Muscle of leg (tissue), 11 donors: ENCODE data around the gene GALNT1. TPM values are rescaled to one million over a fixed set of nuclear protein-coding genes. Genes with fewer than 3 reads are reported as not detected.

ENCODE experiments used
- DNase-seq: peaks from one replicate; pipeline ENCODE4 v3.0.0; 2013
- H3K27ac ChIP-seq: one replicate; pipeline ENCODE4 v1.5.1; 2013; ENCODE audit warnings: mild to moderate bottlenecking, low read length, control low read depth
- H3K27me3 ChIP-seq: one replicate; pipeline ENCODE4 v1.6.1; 2013; ENCODE audit warnings: low read length; ENCODE audit not compliant: control insufficient read depth, insufficient read depth
- H3K36me3 ChIP-seq: one replicate; pipeline ENCODE4 v1.6.1; 2013; ENCODE audit warnings: low read length; ENCODE audit not compliant: control insufficient read depth, insufficient read depth
- H3K4me1 ChIP-seq: one replicate; pipeline ENCODE4 v1.6.1; 2013; ENCODE audit warnings: low read length; ENCODE audit not compliant: control insufficient read depth, insufficient read depth
- H3K4me3 ChIP-seq: one replicate; pipeline ENCODE4 v1.5.1; 2013; ENCODE audit warnings: low read length, control low read depth
- H3K9me3 ChIP-seq: replicated peaks from 2 replicates; pipeline ENCODE4 v1.6.1; 2013; ENCODE audit warnings: low read depth, low read length; ENCODE audit not compliant: control insufficient read depth
- WGBS: methylation state at CpG from one replicate; pipeline ENCODE4 v1.1.5; 2013; ENCODE audit warnings: missing lambda C conversion rate; ENCODE audit not compliant: insufficient coverage; 5-methylcytosine and 5-hydroxymethylcytosine counted together
- polyA plus RNA-seq, 8 donors: library from polyadenylated mRNA; unstranded; fragments of 120-200 nt; gene quantifications; one replicate each; pipeline versions ENCODE4 v1.2.1 to v1.2.3, GENCODE V29; 2013; ENCODE audit warnings: inconsistent platforms in 1 of 8, low replicate concordance in 1 of 8; ENCODE audit not compliant: insufficient read length in 8 of 8, insufficient read depth in 1 of 8
- total RNA-seq: library from RNA; stranded (reverse); fragments of 120-200 nt; gene quantifications from one replicate; pipeline ENCODE4 v1.2.4, GENCODE V29; 2013

Gene GALNT1
- total and polyA plus RNA-seq, 9 donors = 61.7 to 96.6 (median 77.2) TPM

DNA sequence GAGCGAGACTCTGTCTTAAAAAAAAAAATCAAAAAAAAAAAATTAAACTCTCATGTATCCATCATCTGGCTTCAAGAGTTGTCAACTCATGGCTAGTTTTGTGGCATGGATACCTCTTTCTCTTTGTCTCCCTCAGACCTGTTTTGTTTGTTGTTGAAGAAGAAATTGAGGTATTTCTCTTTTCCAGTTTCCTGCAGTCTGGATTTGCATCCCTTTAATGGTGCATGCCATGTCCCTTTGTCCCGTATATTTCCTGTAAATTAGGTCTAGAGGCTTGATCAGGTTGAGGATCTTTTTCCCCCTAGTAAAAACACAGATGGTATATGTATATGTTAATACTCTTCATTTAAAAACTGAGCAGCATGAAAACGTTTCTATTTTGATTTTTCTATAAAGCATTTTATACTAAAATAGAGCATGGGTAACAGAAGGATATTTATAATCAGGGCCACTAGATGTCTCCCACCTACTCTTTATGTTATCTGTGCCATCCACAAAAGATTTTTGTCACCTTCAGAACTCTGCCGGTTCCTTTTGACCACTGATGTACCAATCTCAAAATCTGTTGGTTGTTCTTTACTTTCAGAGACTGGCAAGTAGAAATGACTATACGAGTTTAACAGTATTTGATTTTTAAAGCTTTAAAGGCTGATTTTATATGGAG, 80.1 kb downstream of the GALNT1 start:
- no peaks in the 10 kb centered on the region for H3K4me1 ChIP-seq
- peaks cover 5% of the 10 kb centered on the region for H3K36me3 ChIP-seq
- no CpG with 5 or more reads among the region's 5 CpGs for WGBS
- no peaks in the 10 kb centered on the region for H3K27me3 ChIP-seq
- peak; percentile 16 for DNase-seq
- no peak overlapping the region for H3K27ac ChIP-seq
- no peak overlapping the region for H3K4me3 ChIP-seq
- H3K9me3 ChIP-seq = no peaks in the 10 kb centered on the region

DNA sequence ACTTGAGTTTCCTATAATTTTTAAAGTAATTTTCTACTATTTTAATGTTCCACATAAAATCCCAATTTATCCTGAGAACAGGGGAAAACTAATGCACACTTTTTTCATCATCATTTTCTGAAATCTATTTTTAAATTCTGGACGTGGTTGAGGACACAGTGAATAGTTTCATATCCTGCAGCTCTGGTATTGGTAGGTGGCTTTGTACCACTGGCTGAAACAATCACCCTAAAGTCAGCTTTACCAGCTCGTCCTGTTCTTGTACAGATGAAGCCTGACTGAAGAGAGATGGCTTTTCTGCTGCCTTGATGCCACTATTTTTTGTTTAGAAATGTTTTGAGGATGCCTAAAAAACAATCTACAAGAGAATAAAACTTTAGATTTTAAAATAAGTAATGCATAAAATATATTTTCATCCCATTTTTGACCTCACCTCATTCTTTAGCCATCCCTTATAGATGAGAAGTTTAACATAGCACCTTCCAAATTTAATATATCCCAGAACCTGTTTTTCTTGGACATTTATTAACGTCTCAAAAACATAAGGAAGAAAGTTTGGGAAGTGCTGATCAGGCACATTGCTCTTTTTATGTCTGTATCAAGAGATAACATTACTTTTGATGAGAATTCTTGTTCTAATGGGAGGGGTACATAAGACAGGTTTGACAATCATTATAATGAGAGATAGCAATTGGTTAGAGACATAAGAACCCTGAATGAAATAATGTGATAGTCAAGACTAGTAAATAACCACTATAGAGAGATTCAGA, 80.9 kb downstream of the GALNT1 start:
- no peak for DNase-seq
- no peaks in the 10 kb centered on the region for H3K27me3 ChIP-seq
- H3K4me3 ChIP-seq = no peak overlapping the region
- H3K36me3 ChIP-seq = peaks cover 6% of the 10 kb centered on the region
- H3K27ac ChIP-seq = no peak overlapping the region
- H3K9me3 ChIP-seq = no peaks in the 10 kb centered on the region
- no CpG with 5 or more reads among the region's 3 CpGs for WGBS
- H3K4me1 ChIP-seq = no peaks in the 10 kb centered on the region

DNA sequence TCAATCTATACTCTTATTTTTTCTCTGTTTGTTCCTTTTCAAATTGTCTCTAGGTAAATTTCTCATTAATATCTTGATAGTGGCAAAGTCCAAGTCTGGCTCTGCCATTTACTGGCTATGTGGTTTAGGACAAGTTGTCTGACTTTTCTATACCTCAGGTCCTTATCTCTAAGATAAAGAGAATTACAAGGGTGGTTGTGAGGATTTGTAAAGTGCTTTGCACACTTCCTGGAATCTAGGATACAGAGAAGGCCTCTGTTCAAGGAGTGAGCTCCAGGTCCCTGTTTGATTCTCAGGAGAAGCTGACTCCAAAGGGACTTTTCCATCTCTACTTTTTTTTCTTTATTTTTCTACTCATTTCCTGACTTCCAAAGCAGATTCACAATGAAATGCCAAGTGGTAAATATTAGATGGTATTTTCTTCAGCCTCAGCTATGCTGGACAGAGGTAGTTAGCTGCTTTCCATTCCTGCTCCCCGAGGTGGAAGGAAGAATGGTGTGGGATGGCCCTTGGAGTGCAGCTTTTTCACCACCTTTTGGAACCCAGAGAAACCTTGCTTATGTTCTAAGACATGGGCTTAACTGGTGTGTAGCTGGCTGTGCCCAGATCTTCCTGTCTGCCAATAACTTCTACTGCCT, 90.5 kb downstream of the GALNT1 start:
- no peak for DNase-seq
- Histone ChIP-seq H3K27me3 (no peaks in the 10 kb centered on the region), H3K4me3 (no peak overlapping the region), H3K27ac (no peak overlapping the region), H3K36me3 (peaks cover 4% of the 10 kb centered on the region), H3K4me1 (no peaks in the 10 kb centered on the region), H3K9me3 (no peaks in the 10 kb centered on the region)
- WGBS = no CpG with 5 or more reads among the region's 1 CpG

DNA sequence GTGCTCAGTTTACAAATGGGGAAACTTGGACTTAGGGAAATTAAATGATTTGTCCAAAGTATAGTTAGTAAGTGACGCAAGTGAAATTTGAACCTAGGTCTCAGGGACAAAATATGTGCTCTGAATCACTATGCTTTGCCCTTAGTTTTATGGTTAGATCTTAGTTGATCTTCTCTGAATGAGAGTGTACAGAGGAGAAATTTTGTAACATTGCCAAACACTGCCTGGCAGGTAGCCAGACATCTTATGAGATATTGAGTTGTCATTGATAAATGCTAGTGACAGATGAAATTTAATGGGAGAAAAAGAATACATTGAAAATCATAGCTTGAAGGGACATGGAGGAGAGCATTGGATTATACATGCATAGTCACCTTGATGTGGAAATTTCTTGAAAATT, 91.4 kb downstream of the GALNT1 start:
- WGBS = 91% methylated on average over 1 of the region's 1 CpG
- Histone ChIP-seq H3K27me3 (no peaks in the 10 kb centered on the region), H3K4me3 (no peak overlapping the region), H3K36me3 (peaks cover 3% of the 10 kb centered on the region), H3K9me3 (no peaks in the 10 kb centered on the region), H3K27ac (no peak overlapping the region), H3K4me1 (no peaks in the 10 kb centered on the region)
- DNase-seq = no peak

DNA sequence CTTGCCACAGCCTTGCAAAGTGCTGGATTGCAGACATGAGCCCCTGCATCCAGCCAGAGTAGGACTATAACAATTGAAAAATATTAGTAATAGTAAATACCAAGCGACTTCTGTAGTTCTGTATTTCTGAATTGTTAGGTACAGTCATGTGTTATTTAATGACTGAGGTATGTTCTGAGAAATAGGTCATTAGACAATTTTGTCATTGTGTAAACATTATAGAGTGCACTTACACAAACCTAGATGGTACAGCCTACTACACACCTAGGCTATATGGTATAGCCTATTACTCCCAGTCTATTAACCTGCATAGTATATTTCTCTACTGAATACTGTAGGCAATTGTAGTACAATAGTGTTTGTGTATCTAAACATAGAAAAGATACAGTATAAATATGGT, 92.1 kb downstream of the GALNT1 start:
- Histone ChIP-seq H3K4me1 (no peaks in the 10 kb centered on the region), H3K27me3 (no peaks in the 10 kb centered on the region), H3K4me3 (no peak overlapping the region), H3K36me3 (peaks cover 3% of the 10 kb centered on the region), H3K27ac (no peak overlapping the region), H3K9me3 (no peaks in the 10 kb centered on the region)
- WGBS = no CpG with 5 or more reads among the region's 1 CpG
- no peak for DNase-seq

DNA sequence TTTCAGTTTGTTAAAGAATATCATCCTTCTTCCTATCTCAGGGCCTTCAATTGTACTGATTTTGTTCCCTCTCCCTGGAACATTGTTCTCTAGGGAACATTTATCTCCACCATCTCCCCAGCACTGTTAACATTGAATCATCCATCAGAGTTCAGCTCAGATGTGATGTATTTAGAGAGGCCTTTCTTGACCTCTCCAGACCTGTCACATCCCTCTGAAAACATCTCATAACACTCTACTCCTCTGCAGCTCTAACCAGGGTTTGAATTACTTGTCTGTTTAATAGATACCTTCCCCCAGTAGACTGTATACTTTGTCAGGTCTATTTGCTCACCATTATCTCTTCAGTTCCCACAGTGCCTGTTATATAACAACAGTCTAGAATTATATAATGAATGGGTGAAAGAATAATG, 98.6 kb downstream of the GALNT1 start:
- H3K4me3 ChIP-seq = no peak overlapping the region
- no peak for DNase-seq
- H3K27ac ChIP-seq = no peak overlapping the region
- H3K9me3 ChIP-seq = no peaks in the 10 kb centered on the region
- no peaks in the 10 kb centered on the region for H3K27me3 ChIP-seq
- H3K4me1 ChIP-seq = no peaks in the 10 kb centered on the region
- peaks cover 6% of the 10 kb centered on the region for H3K36me3 ChIP-seq

DNA sequence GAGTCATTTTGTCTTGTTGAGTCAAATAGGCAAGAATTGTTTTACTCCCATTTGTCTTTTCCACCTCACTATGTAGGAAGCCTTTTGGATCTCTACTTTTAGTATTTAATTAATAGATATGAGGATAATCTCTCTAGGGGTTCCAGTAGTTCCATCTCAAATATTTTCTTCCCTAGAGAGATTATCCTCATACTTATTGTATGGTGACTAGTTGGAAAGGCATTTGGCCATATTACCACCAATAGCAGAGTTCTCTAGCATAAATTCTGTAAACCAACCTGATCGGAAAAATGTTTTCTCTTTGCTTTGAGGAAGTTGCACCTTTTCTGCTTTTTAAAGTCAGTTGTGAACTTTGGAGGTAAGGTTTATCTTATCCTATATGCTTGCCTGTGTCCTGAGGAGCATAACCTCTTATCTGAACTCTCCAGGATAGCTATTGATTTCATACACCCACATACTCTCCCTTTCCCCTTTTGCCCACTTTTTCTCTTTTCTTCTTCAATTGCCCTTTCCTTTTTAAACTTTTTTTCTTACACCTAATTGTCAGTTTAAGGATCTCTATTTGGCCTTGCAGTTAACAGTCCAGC, 100.8 kb downstream of the GALNT1 start:
- no CpG with 5 or more reads among the region's 1 CpG for WGBS
- no peak overlapping the region for H3K4me3 ChIP-seq
- peaks cover 3% of the 10 kb centered on the region for H3K36me3 ChIP-seq
- H3K4me1 ChIP-seq = no peaks in the 10 kb centered on the region
- no peaks in the 10 kb centered on the region for H3K9me3 ChIP-seq
- no peaks in the 10 kb centered on the region for H3K27me3 ChIP-seq
- H3K27ac ChIP-seq = no peak overlapping the region
- no peak for DNase-seq

DNA sequence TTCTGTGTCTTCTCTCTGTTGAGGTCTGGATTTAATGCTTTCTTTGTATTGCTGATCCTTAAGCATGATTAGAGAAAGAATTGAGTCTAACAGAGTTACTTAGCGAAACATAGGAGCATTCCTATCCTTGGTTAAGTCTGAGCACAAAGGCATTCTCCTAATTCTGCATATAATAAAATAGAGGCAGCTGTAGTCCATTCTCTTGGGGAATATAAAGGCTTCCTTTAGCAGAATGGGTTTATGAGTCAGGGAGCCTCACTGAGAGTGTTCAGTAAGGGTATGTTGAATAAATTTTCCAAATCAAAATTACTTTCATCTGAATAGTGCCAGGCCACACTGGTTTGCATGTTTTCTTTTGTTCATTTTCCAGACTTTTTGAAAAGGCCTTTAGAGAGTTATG, 101.5 kb downstream of the GALNT1 start:
- H3K4me3 ChIP-seq = no peak overlapping the region
- H3K4me1 ChIP-seq = no peaks in the 10 kb centered on the region
- H3K27me3 ChIP-seq = no peaks in the 10 kb centered on the region
- peaks cover 3% of the 10 kb centered on the region for H3K36me3 ChIP-seq
- WGBS = no CpG with 5 or more reads among the region's 1 CpG
- peak; percentile 4 for DNase-seq
- no peaks in the 10 kb centered on the region for H3K9me3 ChIP-seq
- no peak overlapping the region for H3K27ac ChIP-seq

DNA sequence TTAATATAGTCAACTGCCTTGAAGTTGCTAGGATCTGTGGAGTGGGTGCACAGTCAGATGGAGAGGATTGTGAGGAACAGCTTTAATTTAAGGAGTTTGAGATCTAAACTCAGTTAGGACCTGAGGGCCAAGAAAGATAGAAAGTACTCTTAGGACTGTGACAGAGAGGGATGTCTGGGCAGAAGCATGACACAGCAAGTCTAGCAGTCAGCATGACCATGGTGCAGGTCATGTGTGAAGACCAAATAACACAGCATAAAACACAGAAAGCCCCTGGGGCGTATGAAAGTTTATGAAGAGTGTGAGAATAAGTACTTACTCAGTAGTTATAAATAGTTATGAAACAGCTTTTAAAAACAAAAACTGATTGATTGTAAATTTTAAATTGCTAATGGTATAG, 107.2 kb downstream of the GALNT1 start:
- no peaks in the 10 kb centered on the region for H3K27me3 ChIP-seq
- H3K36me3 ChIP-seq = peaks cover 4% of the 10 kb centered on the region
- H3K27ac ChIP-seq = no peak overlapping the region
- H3K4me1 ChIP-seq = no peaks in the 10 kb centered on the region
- no CpG with 5 or more reads among the region's 1 CpG for WGBS
- H3K4me3 ChIP-seq = no peak overlapping the region
- DNase-seq = no peak
- no peaks in the 10 kb centered on the region for H3K9me3 ChIP-seq

DNA sequence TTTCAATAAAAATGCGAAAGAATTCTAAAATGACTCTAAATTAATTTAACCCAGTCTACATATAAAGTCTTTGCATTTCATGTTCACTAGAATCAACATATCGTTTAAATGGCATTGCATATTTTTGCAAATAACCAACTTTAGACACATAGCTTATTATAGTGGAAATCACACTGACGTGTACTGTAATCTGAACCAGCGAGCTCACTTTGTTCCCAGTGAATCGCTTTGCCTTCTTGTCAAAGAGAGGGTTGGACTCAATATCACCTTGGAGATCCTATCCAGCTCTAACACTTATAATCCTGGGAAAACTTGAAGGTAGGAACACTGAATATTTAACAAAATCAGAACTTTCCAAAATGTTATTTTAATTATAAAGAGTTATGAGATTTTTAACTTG, 108.2 kb downstream of the GALNT1 start:
- no peak overlapping the region for H3K4me3 ChIP-seq
- H3K27me3 ChIP-seq = no peaks in the 10 kb centered on the region
- peaks cover 4% of the 10 kb centered on the region for H3K36me3 ChIP-seq
- no peaks in the 10 kb centered on the region for H3K9me3 ChIP-seq
- no peaks in the 10 kb centered on the region for H3K4me1 ChIP-seq
- WGBS = no CpG with 5 or more reads among the region's 5 CpGs
- no peak for DNase-seq
- H3K27ac ChIP-seq = no peak overlapping the region
